IMR-90 (cell line): ENCODE results near the gene PTPRS. TPM values are rescaled to one million over a fixed set of nuclear protein-coding genes. Genes with fewer than 3 reads are reported as not detected.

Experiments
- ATAC-seq: fragments of 200-7000 bp; cut with Tn5 transposase; 2 replicates; pipeline ENCODE4 v1.9.1; 2020; ENCODE audit warnings: low read depth, mild to moderate bottlenecking, moderate library complexity
- BruUV-seq: library from RNA; stranded (reverse); fragments of 400-500 nt; replicated peaks from 2 replicates; lab custom pipeline; 2021; lab: Mats Ljungman, UMichigan
- CTCF ChIA-PET: fragments of 300-600 bp; formaldehyde crosslinking; extraction: SDS; loops from one replicate; lab custom pipeline; 2021; ENCODE audit warnings: antibody characterized with exemption; lab: Yijun Ruan, JAX
- POLR2A ChIA-PET: fragments of 300-600 bp; sonication (Branson Sonifier 250); formaldehyde crosslinking; loops from one replicate; lab custom pipeline; 2022; ENCODE audit warnings: antibody characterized with exemption; ENCODE audit not compliant: unreplicated experiment; lab: Charles Lee
- DNase-seq: peaks from one replicate; pipeline ENCODE4 v3.0.0; 2013
- H2AFZ ChIP-seq: replicated peaks from 2 replicates; pipeline ENCODE3; 2013; ENCODE audit warnings: low read length, mild to moderate bottlenecking; ENCODE audit not compliant: poor library complexity
- H2AK5ac ChIP-seq: 2 replicates; pipeline ENCODE4 v1.6.1; 2013; ENCODE audit warnings: low read depth, low read length, inconsistent platforms
- H2AK9ac ChIP-seq: replicated peaks from 2 replicates; pipeline ENCODE3; 2013; ENCODE audit warnings: mild to moderate bottlenecking, low read depth, low read length, moderate library complexity; ENCODE audit not compliant: poor library complexity
- H2BK120ac ChIP-seq: 2 replicates; pipeline ENCODE4 v1.6.1; 2013; ENCODE audit warnings: low read depth, low read length, inconsistent platforms
- H2BK15ac ChIP-seq: 3 replicates; pipeline ENCODE4 v1.6.1; 2013; ENCODE audit warnings: low read depth, low read length, inconsistent platforms
- H2BK20ac ChIP-seq: 2 replicates; pipeline ENCODE4 v1.6.1; 2013; ENCODE audit warnings: low read depth, mild to moderate bottlenecking, inconsistent platforms, low read length, moderate library complexity
- H2BK5ac ChIP-seq: 2 replicates; pipeline ENCODE4 v1.6.1; 2013; ENCODE audit warnings: mild to moderate bottlenecking, low read depth, low read length, inconsistent platforms; ENCODE audit not compliant: poor library complexity, severe bottlenecking
- H3K14ac ChIP-seq: replicated peaks from 2 replicates; pipeline ENCODE4 v1.6.1; 2013; ENCODE audit warnings: low read depth, low read length, inconsistent platforms
- H3K18ac ChIP-seq: 2 replicates; pipeline ENCODE4 v1.6.1; 2013; ENCODE audit warnings: low read depth, low read length, control low read depth
- H3K23ac ChIP-seq: 2 replicates; pipeline ENCODE4 v1.6.1; 2013; ENCODE audit warnings: low read depth, low read length, inconsistent platforms
- H3K27ac ChIP-seq: 2 replicates; pipeline ENCODE4 v1.5.1; 2013; ENCODE audit warnings: mild to moderate bottlenecking, control low read depth, low read length; ENCODE audit not compliant: insufficient read depth
- H3K27me3 ChIP-seq: 2 replicates; pipeline ENCODE4 v1.6.1; 2013; ENCODE audit warnings: low read length; ENCODE audit not compliant: control insufficient read depth, insufficient read depth
- H3K36me3 ChIP-seq: 2 replicates; pipeline ENCODE4 v1.6.1; 2013; ENCODE audit warnings: low read length, mixed read lengths; ENCODE audit not compliant: control insufficient read depth, insufficient read depth
- H3K4ac ChIP-seq: 2 replicates; pipeline ENCODE4 v1.6.1; 2013; ENCODE audit warnings: low read depth, low read length, inconsistent platforms
- H3K4me1 ChIP-seq: 2 replicates; pipeline ENCODE4 v1.6.1; 2013; ENCODE audit warnings: low read length, mixed read lengths; ENCODE audit not compliant: control insufficient read depth, insufficient read depth
- H3K4me2 ChIP-seq: 2 replicates; pipeline ENCODE4 v1.6.1; 2013; ENCODE audit warnings: low read depth, mild to moderate bottlenecking, control low read depth, low read length, moderate library complexity
- H3K4me3 ChIP-seq: 2 replicates; pipeline ENCODE4 v1.5.1; 2013; ENCODE audit warnings: low read depth, mild to moderate bottlenecking, control low read depth, low read length, moderate library complexity; ENCODE audit not compliant: insufficient read depth
- H3K56ac ChIP-seq: 2 replicates; pipeline ENCODE4 v1.6.1; 2013; ENCODE audit warnings: low read length, inconsistent platforms; ENCODE audit not compliant: insufficient read depth; ENCODE audit errors: extremely low read depth
- H3K79me1 ChIP-seq, 2 experiments: 2 replicates each; pipeline ENCODE4 v1.6.1; 2013; ENCODE audit warnings: low read length in 2 of 2, inconsistent platforms in 1 of 2, low read depth in 1 of 2
- H3K9ac ChIP-seq: 2 replicates; pipeline ENCODE4 v1.6.1; 2013; ENCODE audit warnings: low read depth, low read length, control low read depth
- H3K9me1 ChIP-seq: 2 replicates; pipeline ENCODE4 v1.6.1; 2013; ENCODE audit warnings: low read length, inconsistent platforms; ENCODE audit not compliant: insufficient read depth
- H3K9me3 ChIP-seq: 2 replicates; pipeline ENCODE4 v1.6.1; 2013; ENCODE audit warnings: low read length; ENCODE audit not compliant: control insufficient read depth, insufficient read depth
- H4K20me1 ChIP-seq: 2 replicates; pipeline ENCODE4 v1.6.1; 2013; ENCODE audit warnings: low read length, inconsistent platforms; ENCODE audit not compliant: insufficient read depth
- H4K5ac ChIP-seq: 2 replicates; pipeline ENCODE4 v1.6.1; 2013; ENCODE audit warnings: mild to moderate bottlenecking, low read depth, low read length, control low read depth
- H4K8ac ChIP-seq, 2 experiments: 2 replicates each; pipeline ENCODE4 v1.6.1; 2013; ENCODE audit warnings: low read depth in 2 of 2, low read length in 2 of 2, control low read depth in 1 of 2, inconsistent platforms in 1 of 2
- H4K91ac ChIP-seq: 2 replicates; pipeline ENCODE4 v1.6.1; 2013; ENCODE audit warnings: low read depth, low read length, inconsistent platforms; ENCODE audit not compliant: insufficient read depth
- BHLHE40 ChIP-seq: fragments of 150-350 bp; IDR thresholded peaks from 2 replicates; pipeline ENCODE4 v1.6.1; 2016; ENCODE audit warnings: mild to moderate bottlenecking, low read depth, low read length
- CHD1 ChIP-seq: IDR thresholded peaks from 2 replicates; pipeline ENCODE4 v1.6.1; 2012; ENCODE audit warnings: low read depth, low read length, improper control_type of control experiment
- FOS ChIP-seq: fragments of 150-350 bp; IDR thresholded peaks from 2 replicates; pipeline ENCODE4 v1.6.1; 2016; ENCODE audit warnings: low read depth, low read length
- MAFK ChIP-seq: IDR thresholded peaks from 2 replicates; pipeline ENCODE4 v1.6.1; 2012; ENCODE audit warnings: low read depth, low read length, improper control_type of control experiment
- MAZ ChIP-seq: IDR thresholded peaks from 2 replicates; pipeline ENCODE4 v1.6.1; 2012; ENCODE audit warnings: low read depth, mild to moderate bottlenecking, low read length, improper control_type of control experiment, moderate library complexity, borderline replicate concordance
- MXI1 ChIP-seq: IDR thresholded peaks from 2 replicates; pipeline ENCODE4 v1.6.1; 2012; ENCODE audit warnings: low read depth, mild to moderate bottlenecking, low read length, moderate library complexity, borderline replicate concordance
- NFE2L2 ChIP-seq: fragments of 150-350 bp; IDR thresholded peaks from 2 replicates; pipeline ENCODE4 v1.6.1; 2016; ENCODE audit warnings: low read depth, mild to moderate bottlenecking, low read length
- RAD21 ChIP-seq: IDR thresholded peaks from 2 replicates; pipeline ENCODE4 v1.6.1; 2012; ENCODE audit warnings: low read length, improper control_type of control experiment
- RCOR1 ChIP-seq: IDR thresholded peaks from 2 replicates; pipeline ENCODE4 v1.6.1; 2012; ENCODE audit warnings: mild to moderate bottlenecking, low read length, improper control_type of control experiment; ENCODE audit not compliant: insufficient replicate concordance
- SMC3 ChIP-seq: fragments of 150-350 bp; IDR thresholded peaks from 2 replicates; pipeline ENCODE4 v1.6.1; 2016; ENCODE audit warnings: low read depth, mild to moderate bottlenecking, antibody characterized with exemption, low read length, moderate library complexity
- WGBS, 2 experiments: methylation state at CpG; one replicate each; pipeline versions ENCODE4 v1.1.5 to v1.1.7; 2013; ENCODE audit warnings: missing lambda C conversion rate in 2 of 2; ENCODE audit not compliant: insufficient read length in 1 of 2; ENCODE audit errors: extremely low coverage in 2 of 2; 5-methylcytosine and 5-hydroxymethylcytosine counted together
- dilution Hi-C: fragments of 300-500 bp; cut with HindIII; formaldehyde crosslinking; loops from one replicate; pipeline ENCODE4 v1.14.3; 2018; ENCODE audit warnings: low sequenced_read_pairs; ENCODE audit not compliant: unreplicated experiment
- in situ Hi-C: fragments of 300-500 bp; cut with MboI; formaldehyde crosslinking; loops from 3 replicates; pipeline ENCODE4 v1.14.3; 2019; ENCODE audit warnings: low sequenced_read_pairs, inconsistent platforms, mixed read lengths
- intact Hi-C: fragments of 100-400 bp; cut with micrococcal nuclease; formaldehyde crosslinking; loops from 2 replicates; pipeline ENCODE4 v1.10.0; 2022
- polyA plus RNA-seq, 3 experiments: library from polyadenylated mRNA; depleted of rRNA; stranded (reverse); fragments of >200 nt; gene quantifications; 2 replicates each; pipeline ENCODE4 v1.2.3, GENCODE V29; 2012; ENCODE audit warnings: low replicate concordance in 1 of 3
- total RNA-seq: library from RNA; depleted of rRNA; stranded (reverse); fragments of >200 nt; gene quantifications from 2 replicates; pipeline ENCODE4 v1.2.3, GENCODE V29; 2012
- TF ChIP-seq, protein P1 (sequence below): conservative IDR thresholded peaks from 2 replicates; pipeline ENCODE4 v1.5.1; 2012; ENCODE audit warnings: mild to moderate bottlenecking, low read depth, low read length, improper control_type of control experiment
- TF ChIP-seq, protein P2 (sequence below): fragments of 150-350 bp; IDR thresholded peaks from 2 replicates; pipeline ENCODE4 v1.6.1; 2016; ENCODE audit warnings: low read depth, mild to moderate bottlenecking, low read length, moderate library complexity, borderline replicate concordance

Gene PTPRS
- total and polyA plus RNA-seq, 2 of the 4 experiments (the other 2 are of a cell fraction) = 40.1 to 51.9 TPM

DNA sequence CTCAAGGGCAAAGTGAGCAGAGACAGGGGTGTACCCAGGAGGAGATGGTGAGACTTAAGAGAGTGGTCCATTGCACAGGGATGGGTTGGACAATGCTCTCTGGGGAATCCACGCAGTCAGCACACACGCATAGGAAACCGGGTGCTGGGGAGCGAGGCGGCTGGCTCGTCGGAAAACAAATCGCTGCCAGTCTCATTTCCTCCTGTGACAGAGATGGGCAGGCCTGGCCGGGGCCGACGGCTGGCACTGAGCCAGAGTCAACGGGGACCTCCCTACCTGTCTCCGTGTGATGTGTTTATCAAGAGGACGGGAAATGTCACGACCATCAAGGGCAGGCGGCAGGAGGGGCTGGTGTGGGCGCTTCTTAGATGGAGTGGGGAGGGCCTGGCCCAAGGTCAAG lies 27.3 kb downstream of the PTPRS start (continued):
- TF ChIP-seq BHLHE40 (no peak), RCOR1 (no peak), CHD1 (no peak), RAD21 (no peak), NFE2L2 (no peak)

DNA sequence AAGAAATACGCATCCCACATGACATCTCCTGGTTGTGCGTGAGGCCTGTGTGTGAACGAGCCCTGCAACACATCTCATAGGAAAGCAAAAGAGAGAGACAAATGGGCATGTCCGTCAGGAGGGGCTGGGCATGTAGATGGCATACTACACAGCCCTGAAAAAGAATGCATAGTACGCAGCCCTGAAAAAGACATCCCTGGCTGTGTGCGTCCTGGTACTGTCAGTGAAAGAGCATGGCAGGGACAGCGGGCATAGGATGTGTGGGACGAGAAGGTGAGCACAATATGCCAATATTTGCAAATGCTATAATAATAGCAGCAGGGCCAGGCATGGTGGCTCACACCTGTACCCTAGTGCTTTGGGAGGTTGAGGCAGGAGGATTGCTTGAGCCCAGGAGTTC lies 28.6 kb downstream of the PTPRS start:
- no TSS peak for BruUV-seq

More for the DNA sequence above, 28.6 kb downstream of the PTPRS start:
- intact Hi-C loops (no loop called here), dilution Hi-C loops (no loop called here), in situ Hi-C loops (no loop called here)
- WGBS, 2 experiments = 90% methylated on average over 2 of the region's 8 CpGs; no CpG with 5 or more reads in 1 of the 2 experiments
- H3K4me1 ChIP-seq = peaks cover 8% of the 10 kb centered on the region
- H2BK120ac ChIP-seq = no peak overlapping the region
- H3K9me1 ChIP-seq = peaks cover 7% of the 10 kb centered on the region; the same call in 1 of the 2 replicates
- no peak overlapping the region for H3K23ac ChIP-seq
- no peak overlapping the region for H4K8ac ChIP-seq
- no peak overlapping the region for H3K27ac ChIP-seq
- no peak overlapping the region for H2BK20ac ChIP-seq
- H4K20me1 ChIP-seq = peaks cover 39% of the 10 kb centered on the region
- no peak overlapping the region for H3K4me3 ChIP-seq
- no peak overlapping the region for H2BK5ac ChIP-seq
- no peak overlapping the region for H4K5ac ChIP-seq
- no peak overlapping the region for H3K56ac ChIP-seq
- H3K27me3 ChIP-seq = no peaks in the 10 kb centered on the region
- ATAC-seq (no peak), DNase-seq (no peak)
- no peaks in the 10 kb centered on the region for H3K9me3 ChIP-seq
- POLR2A ChIA-PET = no interaction called here
- CTCF ChIA-PET = no interaction called here
- no peak for TF ChIP-seq FOS
- no peak for TF ChIP-seq MAZ
- TF ChIP-seq MAFK = no peak
- no peak for TF ChIP-seq BHLHE40
- TF ChIP-seq CHD1 = no peak
- no peak for TF ChIP-seq SMC3
- TF ChIP-seq MXI1 = no peak
- no peak for TF ChIP-seq RCOR1
- TF ChIP-seq, protein P1, sequence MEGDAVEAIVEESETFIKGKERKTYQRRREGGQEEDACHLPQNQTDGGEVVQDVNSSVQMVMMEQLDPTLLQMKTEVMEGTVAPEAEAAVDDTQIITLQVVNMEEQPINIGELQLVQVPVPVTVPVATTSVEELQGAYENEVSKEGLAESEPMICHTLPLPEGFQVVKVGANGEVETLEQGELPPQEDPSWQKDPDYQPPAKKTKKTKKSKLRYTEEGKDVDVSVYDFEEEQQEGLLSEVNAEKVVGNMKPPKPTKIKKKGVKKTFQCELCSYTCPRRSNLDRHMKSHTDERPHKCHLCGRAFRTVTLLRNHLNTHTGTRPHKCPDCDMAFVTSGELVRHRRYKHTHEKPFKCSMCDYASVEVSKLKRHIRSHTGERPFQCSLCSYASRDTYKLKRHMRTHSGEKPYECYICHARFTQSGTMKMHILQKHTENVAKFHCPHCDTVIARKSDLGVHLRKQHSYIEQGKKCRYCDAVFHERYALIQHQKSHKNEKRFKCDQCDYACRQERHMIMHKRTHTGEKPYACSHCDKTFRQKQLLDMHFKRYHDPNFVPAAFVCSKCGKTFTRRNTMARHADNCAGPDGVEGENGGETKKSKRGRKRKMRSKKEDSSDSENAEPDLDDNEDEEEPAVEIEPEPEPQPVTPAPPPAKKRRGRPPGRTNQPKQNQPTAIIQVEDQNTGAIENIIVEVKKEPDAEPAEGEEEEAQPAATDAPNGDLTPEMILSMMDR = no peak
- TF ChIP-seq, protein P2, sequence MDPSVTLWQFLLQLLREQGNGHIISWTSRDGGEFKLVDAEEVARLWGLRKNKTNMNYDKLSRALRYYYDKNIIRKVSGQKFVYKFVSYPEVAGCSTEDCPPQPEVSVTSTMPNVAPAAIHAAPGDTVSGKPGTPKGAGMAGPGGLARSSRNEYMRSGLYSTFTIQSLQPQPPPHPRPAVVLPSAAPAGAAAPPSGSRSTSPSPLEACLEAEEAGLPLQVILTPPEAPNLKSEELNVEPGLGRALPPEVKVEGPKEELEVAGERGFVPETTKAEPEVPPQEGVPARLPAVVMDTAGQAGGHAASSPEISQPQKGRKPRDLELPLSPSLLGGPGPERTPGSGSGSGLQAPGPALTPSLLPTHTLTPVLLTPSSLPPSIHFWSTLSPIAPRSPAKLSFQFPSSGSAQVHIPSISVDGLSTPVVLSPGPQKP = no peak
- H2AFZ ChIP-seq = no peak overlapping the region
- peaks cover 0 to 6% of the 10 kb centered on the region in 2 experiments; a peak in 2 of 4 replicates for H3K79me1 ChIP-seq
- H2AK5ac ChIP-seq = no peak overlapping the region
- no peak overlapping the region for H2BK15ac ChIP-seq
- no peak overlapping the region for H3K14ac ChIP-seq
- H3K9ac ChIP-seq = no peak overlapping the region
- no peak overlapping the region for H3K18ac ChIP-seq
- H2AK9ac ChIP-seq = no peak overlapping the region
- no peak overlapping the region for H3K4me2 ChIP-seq
- no peaks in the 10 kb centered on the region for H3K36me3 ChIP-seq
- no peak overlapping the region for H4K91ac ChIP-seq
- no peak overlapping the region for H3K4ac ChIP-seq
